ENCODE data around the gene FOXD4L3. TPM values are rescaled to one million over a fixed set of nuclear protein-coding genes. Genes with fewer than 3 reads are reported as not detected.
"Not testable (repeated sequence)": the region's sequence is repeated elsewhere in the genome, so short reads cannot be mapped to it uniquely, and the experiment has no call there.

The FOXD4L3 gene
- total and polyA plus RNA-seq, 9 donors = 0.20 to 1.3 (median 0.34) TPM; not detected in 2

- WGBS (ENCODE audit: insufficient coverage) = no CpG with 5 or more reads among the region's 4 CpGs
- not testable (repeated sequence) for DNase-seq
These were observed 40.6 kb downstream of the FOXD4L3 start for GRCh38 chr9:68343242-68343641.

GRCh38 chr9:68343992-68344391 is 41.3 kb downstream of the FOXD4L3 start:
- H3K4me1 ChIP-seq (ENCODE audit: control insufficient read depth, insufficient read depth, low read length); H3K4me3 ChIP-seq (ENCODE audit: low read length); H3K9me3 ChIP-seq (replicated peaks; ENCODE audit: control insufficient read depth, low read depth, low read length); H3K27me3 ChIP-seq (ENCODE audit: control insufficient read depth, insufficient read depth, low read length); H3K36me3 ChIP-seq (ENCODE audit: control insufficient read depth, insufficient read depth, low read length); H3K27ac ChIP-seq (ENCODE audit: low read length): not testable (repeated sequence)
- no CpG with 5 or more reads among the region's 4 CpGs for WGBS (ENCODE audit: insufficient coverage)
- DNase-seq = peak; percentile 51

More at GRCh38 chr9:68343242-68343641, 40.6 kb downstream of the FOXD4L3 start:
- not testable (repeated sequence) for H3K36me3 ChIP-seq (ENCODE audit: control insufficient read depth, insufficient read depth, low read length); H3K4me3 ChIP-seq (ENCODE audit: low read length); H3K27ac ChIP-seq (ENCODE audit: low read length); H3K9me3 ChIP-seq (replicated peaks; ENCODE audit: control insufficient read depth, low read depth, low read length); H3K4me1 ChIP-seq (ENCODE audit: control insufficient read depth, insufficient read depth, low read length); H3K27me3 ChIP-seq (ENCODE audit: control insufficient read depth, insufficient read depth, low read length)

GRCh38 chr9:68351689-68352088 is 49.0 kb downstream of the FOXD4L3 start:
- not testable (repeated sequence) for H3K4me1 ChIP-seq (ENCODE audit: control insufficient read depth, insufficient read depth, low read length); H3K9me3 ChIP-seq (replicated peaks; ENCODE audit: control insufficient read depth, low read depth, low read length); DNase-seq; H3K27me3 ChIP-seq (ENCODE audit: control insufficient read depth, insufficient read depth, low read length); H3K36me3 ChIP-seq (ENCODE audit: control insufficient read depth, insufficient read depth, low read length); H3K27ac ChIP-seq (ENCODE audit: low read length); H3K4me3 ChIP-seq (ENCODE audit: low read length)
- no CpG with 5 or more reads among the region's 4 CpGs for WGBS (ENCODE audit: insufficient coverage)

Other genes starting within 250 kb of the FOXD4L3 start
- 21.8 TPM for gene ZNG1C, start 60.9 kb upstream of the FOXD4L3 start, total RNA-seq
- gene ZNG1C, start 60.9 kb upstream of the FOXD4L3 start, polyA plus RNA-seq (ENCODE audit: insufficient read depth in 1 of 8, insufficient read length in 8 of 8, low replicate concordance in 1 of 8) = 10 to 100 TPM; 10.0 to 25.9 (median 18.2) TPM
- 61.0 TPM for gene PGM5, start 53.7 kb downstream of the FOXD4L3 start, total RNA-seq
- gene PGM5, start 53.7 kb downstream of the FOXD4L3 start, polyA plus RNA-seq (ENCODE audit: insufficient read depth in 1 of 8, insufficient read length in 8 of 8, low replicate concordance in 1 of 8) = 10 to 100 TPM; 40.1 to 61.2 (median 48.3) TPM
- 0.09 TPM for gene TMEM252, start 238.0 kb downstream of the FOXD4L3 start, total RNA-seq
- 1 to 10 TPM; 1.1 to 2.4 (median 1.4) TPM for gene TMEM252, start 238.0 kb downstream of the FOXD4L3 start, polyA plus RNA-seq (ENCODE audit: insufficient read depth in 1 of 8, insufficient read length in 8 of 8, low replicate concordance in 1 of 8)

Data from muscle of leg (tissue), 11 donors.